Duodenal mucosa (tissue), 2 donors: ENCODE measurements around the gene SIRPG.

Source experiments
- H3K27ac ChIP-seq: one replicate; pipeline ENCODE4 v1.7.0; 2013; ENCODE audit warnings: low read depth, low read length
- H3K27me3 ChIP-seq, 2 donors: one replicate each; pipeline ENCODE4 v1.7.0; 2013; ENCODE audit warnings: low read length in 2 of 2, control low read depth in 1 of 2; ENCODE audit not compliant: insufficient read depth in 2 of 2, control insufficient read depth in 1 of 2
- H3K36me3 ChIP-seq, 2 donors: one replicate each; pipeline ENCODE4 v1.7.0; 2013; ENCODE audit warnings: low read length in 2 of 2, control low read depth in 1 of 2; ENCODE audit not compliant: insufficient read depth in 2 of 2, control insufficient read depth in 1 of 2
- H3K4me1 ChIP-seq, 2 donors: one replicate each; pipeline ENCODE4 v1.7.0; 2013; ENCODE audit warnings: low read length in 2 of 2, control low read depth in 1 of 2; ENCODE audit not compliant: insufficient read depth in 2 of 2, control insufficient read depth in 1 of 2
- H3K4me3 ChIP-seq, 2 donors: one replicate each; pipeline ENCODE4 v1.7.0; 2013; ENCODE audit warnings: low read length in 2 of 2, low read depth in 1 of 2
- H3K9ac ChIP-seq, 2 donors: one replicate each; pipeline ENCODE4 v1.7.0; 2013; ENCODE audit warnings: low read length in 2 of 2, low read depth in 1 of 2
- H3K9me3 ChIP-seq, 2 donors: one replicate each; pipeline ENCODE4 v1.7.0; 2013; ENCODE audit warnings: low read length in 2 of 2, control low read depth in 1 of 2; ENCODE audit not compliant: control insufficient read depth in 1 of 2

Gene SIRPG

GRCh38 chr20:1689721-1690120, 32.1 kb upstream of the SIRPG start:
- Histone ChIP-seq H3K27ac (no peak overlapping the region), H3K4me1 (no peaks in the 10 kb centered on the region), H3K36me3 (no peaks in the 10 kb centered on the region), H3K27me3 (no peaks in the 10 kb centered on the region), H3K4me3 (no peak overlapping the region), H3K9me3 (no peaks in the 10 kb centered on the region), H3K9ac (no peak overlapping the region)

DNA sequence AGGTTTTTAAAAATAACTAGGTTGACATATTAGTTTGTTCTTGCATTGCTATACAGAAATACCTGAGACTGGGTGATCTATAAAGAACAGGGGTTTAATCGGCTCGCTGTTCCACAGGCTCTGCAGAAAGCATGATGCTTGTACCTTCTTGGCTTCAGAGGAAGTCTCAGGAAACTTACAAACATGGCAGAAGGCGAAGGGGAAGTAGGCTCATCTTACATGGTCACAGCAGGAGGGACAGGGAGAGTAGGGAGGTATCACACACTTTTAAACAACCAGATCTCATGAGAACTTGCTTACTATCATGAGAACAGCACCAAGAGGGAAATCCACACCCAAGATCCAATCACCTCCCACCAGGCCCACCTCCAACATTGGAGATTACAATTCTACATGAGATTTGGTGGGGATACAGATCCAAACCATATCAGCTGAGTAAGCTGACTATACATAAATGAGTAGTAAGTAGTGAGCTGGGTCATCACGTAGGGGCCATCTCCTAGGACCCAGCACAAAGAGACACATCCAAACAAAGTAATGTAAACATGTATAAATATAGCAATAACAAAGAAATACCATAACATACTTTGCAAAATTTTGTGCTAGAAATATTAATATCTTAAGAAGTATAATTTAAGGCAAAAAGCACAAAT, 31.4 kb upstream of the SIRPG start:
- Histone ChIP-seq H3K4me3 (no peak overlapping the region), H3K9me3 (no peaks in the 10 kb centered on the region), H3K36me3 (no peaks in the 10 kb centered on the region), H3K27ac (no peak overlapping the region), H3K4me1 (no peaks in the 10 kb centered on the region), H3K27me3 (no peaks in the 10 kb centered on the region), H3K9ac (no peak overlapping the region)

GRCh38 chr20:1687053-1687452, 29.5 kb upstream of the SIRPG start:
- Histone ChIP-seq H3K9ac (no peak overlapping the region), H3K36me3 (no peaks in the 10 kb centered on the region)

DNA sequence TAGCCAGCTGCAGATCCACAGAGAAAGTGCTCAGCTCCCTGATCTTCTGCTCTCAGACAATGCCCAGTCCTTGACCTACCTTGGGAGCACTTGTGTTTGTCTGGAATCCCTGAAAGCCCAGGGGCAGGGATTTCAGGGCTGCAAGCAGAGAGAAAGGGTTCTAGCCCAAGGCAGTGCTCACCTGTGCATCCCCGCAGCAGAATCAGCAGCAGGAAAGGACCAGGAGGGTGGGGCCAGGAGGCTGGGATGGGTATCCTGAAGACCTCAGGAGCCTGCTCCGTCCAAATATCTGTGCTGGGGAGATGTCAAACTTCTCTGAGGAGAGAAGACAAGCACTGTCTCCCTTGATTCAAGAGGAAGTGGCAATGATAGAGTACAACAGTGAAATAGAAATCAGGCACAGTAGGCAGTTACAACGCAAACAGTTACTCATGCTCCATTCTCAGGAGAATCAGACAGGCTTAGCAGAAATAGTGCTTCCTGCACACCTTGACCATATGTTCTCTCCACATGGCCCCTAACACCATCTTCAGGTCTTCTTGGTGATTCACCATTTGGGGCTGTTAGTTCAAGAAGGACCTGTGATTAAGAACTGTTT, 28.7 kb upstream of the SIRPG start:
- Histone ChIP-seq H3K9me3 (peaks cover 0 to 4% of the 10 kb centered on the region in 2 donors), H3K4me3 (no peak overlapping the region), H3K9ac (no peak overlapping the region), H3K36me3 (no peaks in the 10 kb centered on the region), H3K27ac (no peak overlapping the region), H3K4me1 (no peaks in the 10 kb centered on the region), H3K27me3 (no peaks in the 10 kb centered on the region)

More at GRCh38 chr20:1687053-1687452, 29.5 kb upstream of the SIRPG start:
- Histone ChIP-seq H3K27me3 (no peaks in the 10 kb centered on the region), H3K4me1 (no peaks in the 10 kb centered on the region), H3K9me3 (peaks cover 0 to 3% of the 10 kb centered on the region in 2 donors), H3K4me3 (no peak overlapping the region), H3K27ac (no peak overlapping the region)

GRCh38 chr20:1685304-1686052, 27.9 kb upstream of the SIRPG start:
- H3K9me3 ChIP-seq: peaks cover 0 to 4% of the 10 kb centered on the region in 2 donors
- H3K4me1 ChIP-seq: no peaks in the 10 kb centered on the region
- H3K9ac ChIP-seq: no peak overlapping the region
- no peaks in the 10 kb centered on the region for H3K27me3 ChIP-seq
- H3K36me3 ChIP-seq: no peaks in the 10 kb centered on the region
- H3K27ac ChIP-seq: no peak overlapping the region
- no peak overlapping the region for H3K4me3 ChIP-seq

DNA sequence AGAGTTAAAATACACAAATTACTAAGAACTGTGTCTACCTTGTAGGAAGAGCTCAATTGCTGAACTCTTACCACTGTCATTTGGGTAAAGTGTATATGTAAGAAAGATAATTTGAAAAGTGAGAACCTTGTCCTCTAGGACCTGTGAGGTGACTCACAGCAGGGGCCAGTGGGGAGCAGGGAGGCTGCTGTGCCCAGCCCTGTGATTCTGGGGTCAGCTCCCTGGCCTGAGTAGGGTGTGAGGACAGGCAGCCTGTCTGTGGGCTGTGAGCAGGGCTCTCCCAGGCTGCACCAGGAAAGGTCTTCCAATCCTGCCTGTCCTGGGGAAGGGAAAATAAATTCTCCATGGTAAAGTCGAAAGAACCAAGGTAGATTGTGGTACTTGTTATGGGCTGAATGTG, 27.3 kb upstream of the SIRPG start:
- Histone ChIP-seq H3K4me1 (no peaks in the 10 kb centered on the region), H3K4me3 (no peak overlapping the region), H3K9ac (no peak overlapping the region), H3K27me3 (no peaks in the 10 kb centered on the region), H3K9me3 (peaks cover 0 to 4% of the 10 kb centered on the region in 2 donors), H3K36me3 (no peaks in the 10 kb centered on the region), H3K27ac (no peak overlapping the region)

GRCh38 chr20:1676650-1677049, 19.1 kb upstream of the SIRPG start:
- H3K4me3 ChIP-seq: no peak overlapping the region
- peaks cover 0 to 7% of the 10 kb centered on the region in 2 donors for H3K4me1 ChIP-seq
- no peak overlapping the region for H3K9ac ChIP-seq
- no peak overlapping the region for H3K27ac ChIP-seq
- no peaks in the 10 kb centered on the region for H3K27me3 ChIP-seq
- no peaks in the 10 kb centered on the region for H3K9me3 ChIP-seq
- no peaks in the 10 kb centered on the region for H3K36me3 ChIP-seq

DNA sequence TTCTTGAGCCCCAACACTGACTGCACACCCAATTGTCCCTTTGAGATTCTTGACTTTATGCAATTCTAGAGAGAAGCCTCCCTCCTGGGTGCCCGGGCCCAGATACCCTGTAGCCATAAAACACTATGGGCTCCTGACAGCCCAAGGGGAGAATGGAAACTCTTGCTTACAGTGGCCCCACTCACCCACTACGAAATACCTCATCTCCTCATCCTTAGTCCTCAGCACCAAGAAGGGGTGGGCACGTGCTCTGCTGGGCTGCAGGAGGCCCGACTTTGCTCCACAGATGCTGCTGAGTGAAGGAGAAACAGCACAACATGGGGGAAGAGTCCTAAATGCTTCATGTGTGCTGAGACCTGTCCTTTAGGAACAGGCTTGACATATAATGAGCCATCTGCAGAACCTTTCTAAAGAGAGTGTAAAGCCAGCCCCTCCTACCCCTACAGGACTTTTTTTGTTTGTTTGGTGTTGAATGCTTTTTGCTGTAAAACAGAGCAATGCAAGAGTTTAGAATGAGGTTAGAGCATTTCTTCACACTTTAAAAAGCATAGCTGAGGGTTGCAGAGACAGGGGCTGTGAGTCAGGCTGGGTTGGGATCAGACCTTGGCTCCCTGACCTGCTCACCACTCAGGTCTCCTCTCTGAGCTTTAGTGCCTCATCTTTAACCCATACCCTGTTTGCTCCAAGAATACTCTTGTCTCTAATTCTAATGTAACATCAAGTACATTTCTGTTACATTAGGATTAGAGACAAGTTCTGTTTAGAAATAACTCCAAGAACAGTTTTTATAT, 17.6 kb upstream of the SIRPG start:
- Histone ChIP-seq H3K4me1 (peaks cover 0 to 7% of the 10 kb centered on the region in 2 donors), H3K27ac (no peak overlapping the region), H3K4me3 (no peak overlapping the region), H3K27me3 (no peaks in the 10 kb centered on the region), H3K36me3 (no peaks in the 10 kb centered on the region), H3K9me3 (no peaks in the 10 kb centered on the region), H3K9ac (no peak overlapping the region)

- Histone ChIP-seq H3K9me3 (no peaks in the 10 kb centered on the region), H3K27ac (no peak overlapping the region), H3K36me3 (no peaks in the 10 kb centered on the region), H3K27me3 (no peaks in the 10 kb centered on the region), H3K9ac (no peak overlapping the region), H3K4me3 (no peak overlapping the region), H3K4me1 (peaks cover 0 to 7% of the 10 kb centered on the region in 2 donors)
Measured at GRCh38 chr20:1674361-1674760, 16.8 kb upstream of the SIRPG start.

- Histone ChIP-seq H3K27ac (no peak overlapping the region), H3K9ac (no peak overlapping the region), H3K9me3 (no peaks in the 10 kb centered on the region), H3K4me3 (no peak overlapping the region), H3K4me1 (peaks cover 0 to 7% of the 10 kb centered on the region in 2 donors), H3K27me3 (no peaks in the 10 kb centered on the region), H3K36me3 (no peaks in the 10 kb centered on the region)
Measured at GRCh38 chr20:1673424-1673823, 15.8 kb upstream of the SIRPG start.
